Measurements from ENCODE around the gene FOXD4L6. TPM values are rescaled to one million over a fixed set of nuclear protein-coding genes. Genes with fewer than 3 reads are reported as not detected.
"Not testable (repeated sequence)": the region's sequence is repeated elsewhere in the genome, so short reads cannot be mapped to it uniquely, and the experiment has no call there.

The FOXD4L6 gene
- total RNA-seq, 1 donor from 2014 or later: not detected

- not testable (repeated sequence) for H3K9ac ChIP-seq (ENCODE audit: low read depth in 1 of 3, low read length in 3 of 3); H3K36me3 ChIP-seq (ENCODE audit: control insufficient read depth in 3 of 3, insufficient read depth in 3 of 3, low read length in 3 of 3); H3K9me3 ChIP-seq (ENCODE audit: control insufficient read depth in 3 of 3, low read length in 3 of 3); H3K4me3 ChIP-seq (ENCODE audit: low read length in 3 of 3); H3K27ac ChIP-seq (ENCODE audit: low read depth, low read length); H3K4me1 ChIP-seq (ENCODE audit: control insufficient read depth in 3 of 3, insufficient read depth in 3 of 3, low read length in 3 of 3); H3K27me3 ChIP-seq (ENCODE audit: control insufficient read depth in 3 of 3, insufficient read depth in 3 of 3, low read length in 3 of 3)
These were observed 7.8 kb downstream of the FOXD4L6 start for GRCh38 chr9:41120696-41121095.

- H3K27ac ChIP-seq (ENCODE audit: low read depth, low read length); H3K4me1 ChIP-seq (ENCODE audit: control insufficient read depth in 3 of 3, insufficient read depth in 3 of 3, low read length in 3 of 3): not testable (repeated sequence)
These were observed 8.8 kb downstream of the FOXD4L6 start for GRCh38 chr9:41119719-41120118.

GRCh38 chr9:41119311-41119710, 9.2 kb downstream of the FOXD4L6 start:
- not testable (repeated sequence) for H3K9me3 ChIP-seq (ENCODE audit: control insufficient read depth in 3 of 3, low read length in 3 of 3); H3K9ac ChIP-seq (ENCODE audit: low read depth in 1 of 3, low read length in 3 of 3)

More at GRCh38 chr9:41119719-41120118, 8.8 kb downstream of the FOXD4L6 start:
- H3K4me3 ChIP-seq (ENCODE audit: low read length in 3 of 3); H3K9me3 ChIP-seq (ENCODE audit: control insufficient read depth in 3 of 3, low read length in 3 of 3); H3K27me3 ChIP-seq (ENCODE audit: control insufficient read depth in 3 of 3, insufficient read depth in 3 of 3, low read length in 3 of 3); H3K36me3 ChIP-seq (ENCODE audit: control insufficient read depth in 3 of 3, insufficient read depth in 3 of 3, low read length in 3 of 3); H3K9ac ChIP-seq (ENCODE audit: low read depth in 1 of 3, low read length in 3 of 3): not testable (repeated sequence)

GRCh38 chr9:41113348-41113747, 15.1 kb downstream of the FOXD4L6 start:
- H3K4me1 ChIP-seq (ENCODE audit: control insufficient read depth in 3 of 3, insufficient read depth in 3 of 3, low read length in 3 of 3); H3K4me3 ChIP-seq (ENCODE audit: low read length in 3 of 3); H3K9me3 ChIP-seq (ENCODE audit: control insufficient read depth in 3 of 3, low read length in 3 of 3); H3K27ac ChIP-seq (ENCODE audit: low read depth, low read length); H3K36me3 ChIP-seq (ENCODE audit: control insufficient read depth in 3 of 3, insufficient read depth in 3 of 3, low read length in 3 of 3); H3K27me3 ChIP-seq (ENCODE audit: control insufficient read depth in 3 of 3, insufficient read depth in 3 of 3, low read length in 3 of 3); H3K9ac ChIP-seq (ENCODE audit: low read depth in 1 of 3, low read length in 3 of 3): not testable (repeated sequence)

More at GRCh38 chr9:41119311-41119710, 9.2 kb downstream of the FOXD4L6 start:
- H3K4me3 ChIP-seq (ENCODE audit: low read length in 3 of 3); H3K36me3 ChIP-seq (ENCODE audit: control insufficient read depth in 3 of 3, insufficient read depth in 3 of 3, low read length in 3 of 3); H3K27me3 ChIP-seq (ENCODE audit: control insufficient read depth in 3 of 3, insufficient read depth in 3 of 3, low read length in 3 of 3); H3K4me1 ChIP-seq (ENCODE audit: control insufficient read depth in 3 of 3, insufficient read depth in 3 of 3, low read length in 3 of 3); H3K27ac ChIP-seq (ENCODE audit: low read depth, low read length): not testable (repeated sequence)

GRCh38 chr9:41111414-41111813, 17.1 kb downstream of the FOXD4L6 start:
- not testable (repeated sequence) for H3K4me1 ChIP-seq (ENCODE audit: control insufficient read depth in 3 of 3, insufficient read depth in 3 of 3, low read length in 3 of 3); H3K27ac ChIP-seq (ENCODE audit: low read depth, low read length); H3K36me3 ChIP-seq (ENCODE audit: control insufficient read depth in 3 of 3, insufficient read depth in 3 of 3, low read length in 3 of 3); H3K4me3 ChIP-seq (ENCODE audit: low read length in 3 of 3); H3K9me3 ChIP-seq (ENCODE audit: control insufficient read depth in 3 of 3, low read length in 3 of 3); H3K9ac ChIP-seq (ENCODE audit: low read depth in 1 of 3, low read length in 3 of 3); H3K27me3 ChIP-seq (ENCODE audit: control insufficient read depth in 3 of 3, insufficient read depth in 3 of 3, low read length in 3 of 3)

- not testable (repeated sequence) for H3K27ac ChIP-seq (ENCODE audit: low read depth, low read length); H3K36me3 ChIP-seq (ENCODE audit: control insufficient read depth in 3 of 3, insufficient read depth in 3 of 3, low read length in 3 of 3); H3K9me3 ChIP-seq (ENCODE audit: control insufficient read depth in 3 of 3, low read length in 3 of 3); H3K9ac ChIP-seq (ENCODE audit: low read depth in 1 of 3, low read length in 3 of 3); H3K4me3 ChIP-seq (ENCODE audit: low read length in 3 of 3); H3K4me1 ChIP-seq (ENCODE audit: control insufficient read depth in 3 of 3, insufficient read depth in 3 of 3, low read length in 3 of 3); H3K27me3 ChIP-seq (ENCODE audit: control insufficient read depth in 3 of 3, insufficient read depth in 3 of 3, low read length in 3 of 3)
These were observed 17.6 kb downstream of the FOXD4L6 start for GRCh38 chr9:41110913-41111312.

- not testable (repeated sequence) for H3K4me1 ChIP-seq (ENCODE audit: control insufficient read depth in 3 of 3, insufficient read depth in 3 of 3, low read length in 3 of 3); H3K9ac ChIP-seq (ENCODE audit: low read depth in 1 of 3, low read length in 3 of 3)
These were observed 19.2 kb downstream of the FOXD4L6 start for GRCh38 chr9:41109253-41109652.

GRCh38 chr9:41108816-41109215, 19.7 kb downstream of the FOXD4L6 start:
- H3K27me3 ChIP-seq (ENCODE audit: control insufficient read depth in 3 of 3, insufficient read depth in 3 of 3, low read length in 3 of 3); H3K9me3 ChIP-seq (ENCODE audit: control insufficient read depth in 3 of 3, low read length in 3 of 3); H3K9ac ChIP-seq (ENCODE audit: low read depth in 1 of 3, low read length in 3 of 3); H3K4me3 ChIP-seq (ENCODE audit: low read length in 3 of 3); H3K27ac ChIP-seq (ENCODE audit: low read depth, low read length); H3K36me3 ChIP-seq (ENCODE audit: control insufficient read depth in 3 of 3, insufficient read depth in 3 of 3, low read length in 3 of 3); H3K4me1 ChIP-seq (ENCODE audit: control insufficient read depth in 3 of 3, insufficient read depth in 3 of 3, low read length in 3 of 3): not testable (repeated sequence)

More at GRCh38 chr9:41109253-41109652, 19.2 kb downstream of the FOXD4L6 start:
- not testable (repeated sequence) for H3K27ac ChIP-seq (ENCODE audit: low read depth, low read length); H3K36me3 ChIP-seq (ENCODE audit: control insufficient read depth in 3 of 3, insufficient read depth in 3 of 3, low read length in 3 of 3); H3K9me3 ChIP-seq (ENCODE audit: control insufficient read depth in 3 of 3, low read length in 3 of 3); H3K27me3 ChIP-seq (ENCODE audit: control insufficient read depth in 3 of 3, insufficient read depth in 3 of 3, low read length in 3 of 3); H3K4me3 ChIP-seq (ENCODE audit: low read length in 3 of 3)

GRCh38 chr9:41106472-41107116, 21.9 kb downstream of the FOXD4L6 start:
- H3K9me3 ChIP-seq (ENCODE audit: control insufficient read depth in 3 of 3, low read length in 3 of 3); H3K4me1 ChIP-seq (ENCODE audit: control insufficient read depth in 3 of 3, insufficient read depth in 3 of 3, low read length in 3 of 3); H3K36me3 ChIP-seq (ENCODE audit: control insufficient read depth in 3 of 3, insufficient read depth in 3 of 3, low read length in 3 of 3); H3K27ac ChIP-seq (ENCODE audit: low read depth, low read length); H3K27me3 ChIP-seq (ENCODE audit: control insufficient read depth in 3 of 3, insufficient read depth in 3 of 3, low read length in 3 of 3); H3K9ac ChIP-seq (ENCODE audit: low read depth in 1 of 3, low read length in 3 of 3); H3K4me3 ChIP-seq (ENCODE audit: low read length in 3 of 3): not testable (repeated sequence)

GRCh38 chr9:41105557-41106253, 22.8 kb downstream of the FOXD4L6 start:
- H3K4me3 ChIP-seq (ENCODE audit: low read length in 3 of 3); H3K27ac ChIP-seq (ENCODE audit: low read depth, low read length); H3K27me3 ChIP-seq (ENCODE audit: control insufficient read depth in 3 of 3, insufficient read depth in 3 of 3, low read length in 3 of 3); H3K36me3 ChIP-seq (ENCODE audit: control insufficient read depth in 3 of 3, insufficient read depth in 3 of 3, low read length in 3 of 3); H3K9ac ChIP-seq (ENCODE audit: low read depth in 1 of 3, low read length in 3 of 3); H3K4me1 ChIP-seq (ENCODE audit: control insufficient read depth in 3 of 3, insufficient read depth in 3 of 3, low read length in 3 of 3); H3K9me3 ChIP-seq (ENCODE audit: control insufficient read depth in 3 of 3, low read length in 3 of 3): not testable (repeated sequence)

Measured in skeletal muscle tissue (tissue), 4 donors.